Dermis blood vessel endothelial cell (primary cell): ENCODE results near the gene FYCO1. TPM values are rescaled to one million over a fixed set of nuclear protein-coding genes. Genes with fewer than 3 reads are reported as not detected.

Source experiments
- DNase-seq: peaks from one replicate; pipeline ENCODE4 v3.0.0; 2010
- total RNA-seq: library from RNA; depleted of rRNA; stranded (reverse); fragments of >200 nt; gene quantifications from 2 replicates; pipeline ENCODE4 v1.2.3, GENCODE V29; 2014

The FYCO1 gene
- total RNA-seq, 1 donor from 2014 or later, result 14.5 TPM

GRCh38 chr3:45940781-45941365 lies 54.8 kb downstream of the FYCO1 start:
- DNase-seq, result no peak

GRCh38 chr3:45940004-45940780 lies 55.4 kb downstream of the FYCO1 start:
- DNase-seq, result no peak

- no peak for DNase-seq
Observed at GRCh38 chr3:45939341-45939771, 56.3 kb downstream of the FYCO1 start.

- DNase-seq, result peak; percentile 95
Observed at GRCh38 chr3:45938864-45939263, 56.8 kb downstream of the FYCO1 start.

GRCh38 chr3:45938043-45938435 lies 57.6 kb downstream of the FYCO1 start:
- no peak for DNase-seq

- no peak for DNase-seq
Observed at GRCh38 chr3:45937206-45938042, 58.2 kb downstream of the FYCO1 start.

- no peak for DNase-seq
Observed at GRCh38 chr3:45936261-45936660, 59.4 kb downstream of the FYCO1 start.

- no peak for DNase-seq
Observed at GRCh38 chr3:45933591-45933990, 62.0 kb downstream of the FYCO1 start.

GRCh38 chr3:45932112-45932511 lies 63.5 kb downstream of the FYCO1 start:
- DNase-seq, result no peak

GRCh38 chr3:45931496-45931895 lies 64.1 kb downstream of the FYCO1 start:
- no peak for DNase-seq

- peak; percentile 57 for DNase-seq
Observed at GRCh38 chr3:45929042-45929679, 66.5 kb downstream of the FYCO1 start.

- DNase-seq, result no peak
Observed at GRCh38 chr3:45927881-45928280, 67.7 kb downstream of the FYCO1 start.

- no peak for DNase-seq
Observed at GRCh38 chr3:45923755-45924154, 71.9 kb downstream of the FYCO1 start.

GRCh38 chr3:45922950-45923590 lies 72.6 kb downstream of the FYCO1 start:
- DNase-seq, result no peak

GRCh38 chr3:45922039-45922326 lies 73.6 kb downstream of the FYCO1 start:
- no peak for DNase-seq

- no peak for DNase-seq
Observed at GRCh38 chr3:45921158-45922038, 74.2 kb downstream of the FYCO1 start.

- no peak for DNase-seq
Observed at GRCh38 chr3:45917146-45917898, 78.3 kb downstream of the FYCO1 start.

GRCh38 chr3:45915518-45916231 lies 79.9 kb downstream of the FYCO1 start:
- no peak for DNase-seq

- no peak for DNase-seq
Observed at GRCh38 chr3:45915059-45915439, 80.6 kb downstream of the FYCO1 start.

- DNase-seq, result no peak
Observed at GRCh38 chr3:45914362-45915058, 81.1 kb downstream of the FYCO1 start.
